Metanephros (tissue), 2 donors: ENCODE results near the gene DYNC1LI1. TPM values are rescaled to one million over a fixed set of nuclear protein-coding genes. Genes with fewer than 3 reads are reported as not detected.

Experiments
- small RNA-seq: library from RNA; depleted of rRNA; stranded (forward); fragments of <200 nt; gene quantifications from one replicate; pipeline ENCODE3, GENCODE V24; 2014; ENCODE audit warnings: low replicate concordance
- total RNA-seq: library from RNA; depleted of rRNA; stranded (reverse); fragments of >200 nt; gene quantifications from one replicate; pipeline ENCODE4 v1.2.3, GENCODE V29; 2014

DYNC1LI1 gene
- 28.4 TPM for total RNA-seq

GRCh38 chr3:32570421-32571191 is at the start of gene DYNC1LI1:
Gene DYNC1LI1 (minus strand): TSS chr3:32570858. CDS start chr3:32570770, 88 bp downstream.

GRCh38 chr3:32502118-32502945 is 68.3 kb downstream of the DYNC1LI1 start, which contains the start of gene CMTM6:
Gene CMTM6 (minus strand): TSS chr3:32502852. CDS start chr3:32502745, 107 bp downstream.

Small RNA genes lying within 50 kb of the gene (small RNA-seq; reads per million reads assigned to genes)
- not detected for gene MIR548AY

Other genes with a start within 250 kb of the DYNC1LI1 start
- gene CMTM7, start 179.0 kb downstream of the DYNC1LI1 start, total RNA-seq: 18.6 TPM
- gene CMTM6, start 68.0 kb downstream of the DYNC1LI1 start, total RNA-seq: 57.7 TPM
- 31.6 TPM for gene CNOT10, start 114.3 kb upstream of the DYNC1LI1 start, total RNA-seq
- 6.9 TPM for gene TRIM71, start 247.1 kb upstream of the DYNC1LI1 start, total RNA-seq